AG08396 (cell line): ENCODE measurements around the gene TAS2R8.
A peak's percentile ranks its signal among the peaks of the same experiment; 100 is the strongest.
"Not testable (repeated sequence)": the region's sequence is repeated elsewhere in the genome, so short reads cannot be mapped to it uniquely, and the experiment has no call there.

ENCODE experiments used
- DNase-seq: peaks from one replicate; pipeline ENCODE4 v3.0.0; 2012; ENCODE audit warnings: low spot score, mixed read lengths

TAS2R8 gene

GRCh38 chr12:10807186-10807585 lies at the start of gene TAS2R8:
TAS2R8 (minus strand) TSS chr12:10807286; CDS start chr12:10806980, 306 bp downstream.
- DNase-seq, result no peak

GRCh38 chr12:10855807-10856206 lies 48.7 kb upstream of the TAS2R8 start:
- DNase-seq, result no peak

DNA sequence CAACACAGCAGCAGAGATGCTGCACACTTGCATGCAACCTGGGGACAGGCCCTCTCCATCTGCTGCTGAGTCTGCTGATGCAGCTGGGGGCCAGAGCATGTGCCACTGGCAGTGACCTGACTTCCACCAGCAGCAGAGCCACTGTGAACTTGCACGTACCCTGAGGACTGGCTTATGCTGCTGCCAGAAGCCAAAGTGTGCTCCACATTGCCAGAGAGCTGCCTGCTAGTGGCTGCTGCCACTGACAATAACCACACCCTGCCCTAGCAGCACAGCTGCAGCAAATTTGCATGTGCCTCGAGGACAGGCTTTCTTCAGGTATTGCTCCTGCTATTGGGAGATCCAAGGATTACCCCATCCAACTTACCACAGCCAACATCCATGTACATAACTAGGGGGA lies 46.7 kb upstream of the TAS2R8 start:
- no peak for DNase-seq

GRCh38 chr12:10851243-10851858 lies 44.3 kb upstream of the TAS2R8 start:
- no peak for DNase-seq

GRCh38 chr12:10849425-10849878 lies 42.4 kb upstream of the TAS2R8 start, which contains the start of gene PRR4:
PRR4 (minus strand) TSS chr12:10849475; CDS start chr12:10849437, 38 bp downstream.
- DNase-seq, result no peak

DNA sequence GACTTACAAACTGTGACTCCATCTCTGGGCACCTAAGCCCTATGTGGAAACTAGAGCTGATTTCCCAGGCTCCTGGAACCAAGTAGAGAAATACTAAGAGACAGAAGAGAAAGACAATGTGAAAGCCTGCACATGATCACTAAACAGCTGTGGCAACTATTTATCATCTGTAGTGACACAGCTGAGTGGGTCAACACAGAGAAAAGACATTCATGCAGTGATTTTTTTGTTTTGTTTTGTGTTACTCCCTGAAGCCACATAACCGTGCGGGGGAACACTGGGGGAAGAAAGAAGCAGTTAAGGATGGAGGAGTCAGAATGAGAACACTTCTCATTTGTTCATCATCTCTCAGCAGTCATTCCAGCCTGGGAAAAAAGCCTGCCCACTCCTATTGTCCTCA lies 40.7 kb upstream of the TAS2R8 start:
- DNase-seq, result no peak

GRCh38 chr12:10842862-10843261 lies 35.8 kb upstream of the TAS2R8 start:
- DNase-seq, result no peak

DNA sequence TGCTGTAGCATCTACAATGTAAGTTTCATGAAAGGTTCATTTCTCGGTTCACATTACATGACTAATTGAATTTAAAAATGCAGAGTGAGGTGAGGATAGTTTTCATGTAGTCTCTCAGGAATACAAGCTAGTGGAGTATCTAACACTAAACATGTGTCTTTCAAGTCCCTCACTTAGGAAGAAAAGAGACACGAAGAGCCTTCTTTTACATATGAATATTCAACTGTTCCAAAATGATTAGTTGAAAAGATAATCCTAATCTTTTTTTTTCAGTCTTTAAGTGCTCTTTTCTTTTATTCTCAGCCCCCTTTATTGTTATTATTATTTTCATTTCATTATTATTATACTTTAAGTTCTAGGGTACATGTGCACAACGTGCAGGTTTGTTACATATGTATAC lies 31.4 kb upstream of the TAS2R8 start:
- DNase-seq, result no peak

- no peak for DNase-seq
Observed at GRCh38 chr12:10829994-10830393, 22.9 kb upstream of the TAS2R8 start.

GRCh38 chr12:10826258-10826657 lies 19.2 kb upstream of the TAS2R8 start, which contains the start of gene TAS2R10:
TAS2R10 (minus strand) TSS chr12:10826358; CDS start chr12:10826269, 89 bp downstream.
- DNase-seq, result no peak

- DNase-seq, result no peak
Observed at GRCh38 chr12:10824957-10825356, 17.9 kb upstream of the TAS2R8 start.

GRCh38 chr12:10811883-10812536 lies 4.9 kb upstream of the TAS2R8 start:
- no peak for DNase-seq

- no peak for DNase-seq
Observed at GRCh38 chr12:10810068-10810467, 3.0 kb upstream of the TAS2R8 start, which contains the start of gene TAS2R9. TAS2R9 (minus strand) TSS chr12:10810168; CDS start chr12:10810075, 93 bp downstream.

DNA sequence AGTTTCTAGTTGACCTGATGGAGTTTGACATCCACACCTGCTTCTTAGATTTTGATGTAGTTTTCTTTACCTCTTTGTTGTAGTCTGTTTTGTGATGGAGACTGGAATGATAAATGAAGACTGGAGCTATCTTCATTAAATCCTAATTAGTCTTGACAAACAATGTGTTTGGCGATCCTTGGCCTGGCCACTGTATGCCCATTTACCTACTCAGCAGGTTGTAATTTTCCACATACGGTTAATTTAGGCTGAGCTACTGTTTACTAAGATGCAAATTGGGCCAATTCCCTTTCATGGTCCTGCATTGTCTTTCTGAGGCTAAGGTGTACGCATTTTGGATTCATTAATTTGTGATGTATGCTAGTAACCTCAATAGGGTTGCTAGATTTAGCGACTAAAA lies 4.5 kb downstream of the TAS2R8 start, which contains the start of gene TAS2R7:
Gene TAS2R7, minus strand, starts transcription at position 41 of the 400 bp plus-strand sequence. CDS start 57 bp downstream, outside the sequence.
- DNase-seq, result no peak

DNA sequence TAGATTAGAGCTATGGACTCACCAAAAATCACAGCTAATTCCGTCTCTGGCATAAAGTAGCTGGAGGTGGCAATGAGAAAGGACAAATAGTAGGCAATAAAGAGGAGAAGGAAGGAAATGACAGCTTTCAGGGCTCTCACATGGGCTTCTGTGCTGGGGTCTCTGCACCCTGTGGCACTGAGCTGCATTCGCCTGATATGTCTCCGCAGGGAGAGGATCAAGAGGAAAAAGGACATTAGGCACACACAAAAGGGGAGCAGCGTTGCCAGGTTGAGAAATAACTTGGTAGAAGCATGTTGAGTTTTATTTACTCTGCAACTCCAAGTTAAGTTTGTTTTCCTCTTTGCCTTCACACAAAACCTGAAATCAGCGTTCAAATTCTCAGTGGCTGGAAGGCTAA lies 5.3 kb downstream of the TAS2R8 start:
- no peak for DNase-seq

- DNase-seq, result no peak
Observed at GRCh38 chr12:10794222-10794621, 12.9 kb downstream of the TAS2R8 start.

DNA sequence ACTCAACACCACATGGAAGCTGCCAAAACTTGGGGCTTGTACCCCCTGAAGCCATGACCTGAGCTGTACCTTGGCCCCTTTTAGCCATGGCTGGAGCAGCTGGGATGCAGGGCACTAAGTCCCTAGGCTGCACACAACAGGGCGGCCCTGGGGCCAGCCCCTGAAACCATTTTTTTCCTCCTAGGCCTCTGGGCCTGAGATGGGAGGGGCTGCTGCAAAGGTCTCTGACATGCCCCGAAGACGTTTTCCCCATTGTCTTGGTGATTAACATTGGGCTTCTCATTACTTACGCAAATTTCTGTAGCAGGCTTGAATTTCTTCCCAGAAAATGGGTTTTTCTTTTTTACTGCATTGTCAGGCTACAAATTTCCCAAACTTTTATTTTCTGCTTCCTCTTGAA lies 15.3 kb downstream of the TAS2R8 start:
- DNase-seq, result not testable (repeated sequence)

GRCh38 chr12:10783252-10783651 lies 23.8 kb downstream of the TAS2R8 start:
- DNase-seq, result no peak

DNA sequence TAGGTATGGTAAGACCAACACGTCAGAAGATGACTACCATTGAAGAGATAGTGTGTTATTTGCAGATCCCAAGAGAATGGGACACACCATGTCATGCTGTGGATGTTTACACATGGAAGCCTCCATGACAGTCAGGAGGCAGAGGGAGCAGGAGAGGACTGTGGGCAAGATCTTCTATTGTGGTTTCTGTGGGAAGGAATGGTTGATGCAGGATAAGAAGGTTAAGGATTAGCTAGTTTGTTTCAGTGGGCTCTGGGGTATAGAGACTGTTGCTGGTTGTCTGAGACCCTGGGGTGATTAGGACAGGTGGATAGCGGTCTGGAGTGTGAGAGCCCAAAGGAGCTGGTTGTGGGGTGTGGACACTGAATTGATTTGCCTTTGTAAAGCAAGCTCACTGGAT lies 28.0 kb downstream of the TAS2R8 start:
- no peak for DNase-seq

GRCh38 chr12:10771132-10771733 lies 35.9 kb downstream of the TAS2R8 start:
- peak; percentile 22 for DNase-seq

- no peak for DNase-seq
Observed at GRCh38 chr12:10759657-10760056, 47.4 kb downstream of the TAS2R8 start.

DNA sequence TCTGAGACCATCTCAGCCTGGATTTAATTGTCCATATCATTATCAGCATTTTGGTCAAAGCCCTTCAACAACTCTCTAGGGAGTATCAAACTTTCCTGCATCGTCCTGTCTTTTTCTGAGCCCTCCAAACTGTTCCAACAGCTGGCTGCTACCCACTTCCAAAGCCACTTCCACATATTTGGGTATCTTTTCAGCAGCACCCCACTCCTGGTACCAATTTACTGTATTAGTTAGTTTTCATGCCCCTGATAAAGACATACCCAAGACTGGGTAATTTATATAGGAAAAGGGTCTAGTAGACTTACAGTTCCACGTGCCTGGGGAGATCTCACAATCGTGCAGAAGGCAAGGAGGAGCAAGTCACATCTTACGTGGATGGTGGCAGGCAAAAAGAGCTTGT lies 50.9 kb downstream of the TAS2R8 start:
- no peak for DNase-seq
